ENCODE data around the gene BTBD9.

DNA sequence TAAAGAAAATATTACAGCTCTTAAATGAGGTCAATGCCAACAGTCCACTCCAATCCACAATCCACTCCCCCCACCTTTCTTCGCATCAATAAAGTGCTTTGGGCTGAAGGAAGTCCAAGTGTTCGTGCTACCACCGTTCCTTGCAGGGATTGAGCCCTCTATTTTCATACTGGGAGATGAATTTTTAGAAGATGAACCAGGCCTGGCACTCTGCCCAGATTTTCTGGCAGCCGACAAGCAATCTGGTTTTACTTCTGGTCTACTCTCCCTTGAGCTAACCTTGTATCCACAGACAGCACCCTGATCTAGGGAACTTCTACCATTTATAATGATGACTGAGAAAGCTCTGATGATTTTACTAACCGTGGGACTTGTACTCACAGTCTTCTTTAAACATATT is 72.3 kb downstream of the BTBD9 start:
- TF ChIP-seq ZNF311 (CRISPR knock-in tag; IDR thresholded peaks at IDR 0.05) = no peak
- TF ChIP-seq TAF1 (IDR thresholded peaks at IDR 0.05; ENCODE audit: control insufficient read depth, extremely low read depth, insufficient read depth, low read length, severe bottlenecking) = no peak
- TF ChIP-seq, protein P1, sequence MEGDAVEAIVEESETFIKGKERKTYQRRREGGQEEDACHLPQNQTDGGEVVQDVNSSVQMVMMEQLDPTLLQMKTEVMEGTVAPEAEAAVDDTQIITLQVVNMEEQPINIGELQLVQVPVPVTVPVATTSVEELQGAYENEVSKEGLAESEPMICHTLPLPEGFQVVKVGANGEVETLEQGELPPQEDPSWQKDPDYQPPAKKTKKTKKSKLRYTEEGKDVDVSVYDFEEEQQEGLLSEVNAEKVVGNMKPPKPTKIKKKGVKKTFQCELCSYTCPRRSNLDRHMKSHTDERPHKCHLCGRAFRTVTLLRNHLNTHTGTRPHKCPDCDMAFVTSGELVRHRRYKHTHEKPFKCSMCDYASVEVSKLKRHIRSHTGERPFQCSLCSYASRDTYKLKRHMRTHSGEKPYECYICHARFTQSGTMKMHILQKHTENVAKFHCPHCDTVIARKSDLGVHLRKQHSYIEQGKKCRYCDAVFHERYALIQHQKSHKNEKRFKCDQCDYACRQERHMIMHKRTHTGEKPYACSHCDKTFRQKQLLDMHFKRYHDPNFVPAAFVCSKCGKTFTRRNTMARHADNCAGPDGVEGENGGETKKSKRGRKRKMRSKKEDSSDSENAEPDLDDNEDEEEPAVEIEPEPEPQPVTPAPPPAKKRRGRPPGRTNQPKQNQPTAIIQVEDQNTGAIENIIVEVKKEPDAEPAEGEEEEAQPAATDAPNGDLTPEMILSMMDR (IDR thresholded peaks at IDR 0.05 in 2 of 3, conservative IDR thresholded peaks at IDR 0.05 in 1 of 3; ENCODE audit: insufficient read depth in 2 of 3, low read depth in 1 of 3, low read length in 3 of 3) = no peak
- no peak for TF ChIP-seq CHD2 (IDR thresholded peaks at IDR 0.05; ENCODE audit: low read depth, low read length)
- TF ChIP-seq, protein P2, sequence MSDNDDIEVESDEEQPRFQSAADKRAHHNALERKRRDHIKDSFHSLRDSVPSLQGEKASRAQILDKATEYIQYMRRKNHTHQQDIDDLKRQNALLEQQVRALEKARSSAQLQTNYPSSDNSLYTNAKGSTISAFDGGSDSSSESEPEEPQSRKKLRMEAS (CRISPR knock-in tag; IDR thresholded peaks at IDR 0.05) = no peak
- no peak for TF ChIP-seq POLR2AphosphoS5 (IDR thresholded peaks at IDR 0.05; ENCODE audit: control insufficient read depth, insufficient read depth, low read depth, low read length)
- TF ChIP-seq, protein P3, sequence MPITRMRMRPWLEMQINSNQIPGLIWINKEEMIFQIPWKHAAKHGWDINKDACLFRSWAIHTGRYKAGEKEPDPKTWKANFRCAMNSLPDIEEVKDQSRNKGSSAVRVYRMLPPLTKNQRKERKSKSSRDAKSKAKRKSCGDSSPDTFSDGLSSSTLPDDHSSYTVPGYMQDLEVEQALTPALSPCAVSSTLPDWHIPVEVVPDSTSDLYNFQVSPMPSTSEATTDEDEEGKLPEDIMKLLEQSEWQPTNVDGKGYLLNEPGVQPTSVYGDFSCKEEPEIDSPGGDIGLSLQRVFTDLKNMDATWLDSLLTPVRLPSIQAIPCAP (CRISPR knock-in tag; IDR thresholded peaks at IDR 0.05; ENCODE audit: borderline replicate concordance) = no peak
- TF ChIP-seq, protein P4, sequence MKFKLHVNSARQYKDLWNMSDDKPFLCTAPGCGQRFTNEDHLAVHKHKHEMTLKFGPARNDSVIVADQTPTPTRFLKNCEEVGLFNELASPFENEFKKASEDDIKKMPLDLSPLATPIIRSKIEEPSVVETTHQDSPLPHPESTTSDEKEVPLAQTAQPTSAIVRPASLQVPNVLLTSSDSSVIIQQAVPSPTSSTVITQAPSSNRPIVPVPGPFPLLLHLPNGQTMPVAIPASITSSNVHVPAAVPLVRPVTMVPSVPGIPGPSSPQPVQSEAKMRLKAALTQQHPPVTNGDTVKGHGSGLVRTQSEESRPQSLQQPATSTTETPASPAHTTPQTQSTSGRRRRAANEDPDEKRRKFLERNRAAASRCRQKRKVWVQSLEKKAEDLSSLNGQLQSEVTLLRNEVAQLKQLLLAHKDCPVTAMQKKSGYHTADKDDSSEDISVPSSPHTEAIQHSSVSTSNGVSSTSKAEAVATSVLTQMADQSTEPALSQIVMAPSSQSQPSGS (CRISPR knock-in tag; IDR thresholded peaks at IDR 0.05) = no peak
